Activated T-helper 2 cell treated with anti-CD3 and anti-CD28 coated beads, Interferon-gamma antibody, Interleukin-2, Interleukin-4, amounts not matched to agents 10 μg/mL and 5 μg/mL and 100 μg/mL, durations not matched to agents 14 hours and 24 hours and 36 hours (primary cell): Measurements from ENCODE around the gene HM13. TPM values are rescaled to one million over a fixed set of nuclear protein-coding genes. Genes with fewer than 3 reads are reported as not detected.

Experiments
- DNase-seq: peaks from one replicate; pipeline ENCODE4 v3.0.0; 2021; ENCODE audit warnings: low spot score
- H3K27ac Mint-ChIP-seq: one replicate; pipeline ENCODE4 v1.8.0; 2021; ENCODE audit warnings: mixed read lengths
- H3K27me3 Mint-ChIP-seq: one replicate; pipeline ENCODE4 v1.8.0; 2021; ENCODE audit warnings: low read depth, mixed read lengths
- H3K36me3 Mint-ChIP-seq: one replicate; pipeline ENCODE4 v1.8.0; 2021; ENCODE audit warnings: low read depth, mixed read lengths
- H3K4me1 Mint-ChIP-seq: one replicate; pipeline ENCODE4 v1.8.0; 2021; ENCODE audit warnings: low read depth, mixed read lengths
- H3K4me3 Mint-ChIP-seq: one replicate; pipeline ENCODE4 v1.8.0; 2021; ENCODE audit warnings: low read depth, mild to moderate bottlenecking, moderate library complexity, mixed read lengths
- H3K9me3 Mint-ChIP-seq: one replicate; pipeline ENCODE4 v1.8.0; 2021; ENCODE audit warnings: mixed read lengths
- intact Hi-C: fragments of 100-400 bp; cut with micrococcal nuclease; formaldehyde crosslinking; loops from one replicate; pipeline ENCODE4 v1.15.1; 2023
- total RNA-seq: library from RNA; stranded (reverse); gene quantifications from 2 replicates; pipeline ENCODE4 v1.2.3, GENCODE V29; 2022

HM13 gene
- total RNA-seq, 1 donor from 2014 or later: 184 TPM

GRCh38 chr20:31549513-31549880, 35.3 kb downstream of the HM13 start:
- Mint-ChIP-seq H3K36me3 (peaks cover 66% of the 10 kb centered on the region), H3K4me1 (peaks cover 7% of the 10 kb centered on the region), H3K27ac (no peak overlapping the region), H3K27me3 (no peaks in the 10 kb centered on the region), H3K4me3 (peak overlapping the region; percentile 26), H3K9me3 (no peaks in the 10 kb centered on the region)
- no peak for DNase-seq
- intact Hi-C loops: no loop called here

DNA sequence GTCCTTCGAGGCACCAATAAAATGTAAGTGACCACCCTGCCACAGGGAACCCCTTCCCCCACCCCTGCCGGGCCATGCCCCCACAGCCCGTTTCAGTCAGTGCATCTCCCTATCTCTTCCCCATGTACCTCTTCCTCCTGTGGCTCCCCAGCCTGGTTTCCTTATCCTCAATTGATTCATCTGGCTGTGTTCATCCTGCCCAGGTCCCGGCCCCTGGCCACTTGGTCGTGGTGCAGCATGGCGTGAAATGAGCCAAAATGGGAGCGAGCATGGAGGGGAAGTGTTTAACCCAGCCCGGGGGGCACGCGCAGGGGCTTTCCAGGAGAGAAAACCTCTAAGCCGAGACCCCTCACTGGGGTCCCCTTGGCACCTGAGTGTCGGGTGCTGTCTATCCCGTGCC, 35.9 kb downstream of the HM13 start:
- intact Hi-C loops: no loop called here
- Mint-ChIP-seq H3K4me1 (peaks cover 6% of the 10 kb centered on the region), H3K4me3 (no peak overlapping the region), H3K27me3 (no peaks in the 10 kb centered on the region), H3K9me3 (no peaks in the 10 kb centered on the region), H3K36me3 (peaks cover 66% of the 10 kb centered on the region), H3K27ac (no peak overlapping the region)
- no peak for DNase-seq

- no peaks in the 10 kb centered on the region for H3K27me3 Mint-ChIP-seq
- DNase-seq: no peak
- H3K36me3 Mint-ChIP-seq: peaks cover 71% of the 10 kb centered on the region
- H3K9me3 Mint-ChIP-seq: no peaks in the 10 kb centered on the region
- no peak overlapping the region for H3K27ac Mint-ChIP-seq
- H3K4me3 Mint-ChIP-seq: no peak overlapping the region
- intact Hi-C loops: no loop called here
- peaks cover 6% of the 10 kb centered on the region for H3K4me1 Mint-ChIP-seq
Observed at GRCh38 chr20:31551163-31552081, 37.2 kb downstream of the HM13 start.

GRCh38 chr20:31555203-31555775, 41.0 kb downstream of the HM13 start:
- H3K4me1 Mint-ChIP-seq: peaks cover 15% of the 10 kb centered on the region

DNA sequence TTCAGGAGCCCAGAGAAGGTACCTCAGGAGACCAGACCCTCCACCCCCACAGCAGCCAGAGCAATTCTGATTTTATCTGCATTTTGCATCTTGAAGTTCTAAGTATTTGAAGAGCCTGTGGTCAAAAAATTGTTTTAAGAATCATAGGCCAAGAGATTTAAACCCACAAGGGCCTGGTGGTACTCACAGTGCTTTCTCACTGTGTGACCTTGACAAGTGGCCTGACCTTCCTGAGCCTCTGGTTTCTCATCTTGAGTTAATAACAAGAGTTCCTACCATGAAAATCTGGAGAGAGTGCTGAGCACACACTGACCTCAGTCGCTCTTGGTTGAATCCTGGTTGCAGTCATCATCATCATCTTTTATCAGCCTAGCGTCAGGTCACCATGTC, 45.5 kb downstream of the HM13 start:
- Mint-ChIP-seq H3K27ac (peak overlapping the region; percentile 68), H3K27me3 (no peaks in the 10 kb centered on the region), H3K4me1 (peaks cover 18% of the 10 kb centered on the region), H3K36me3 (peaks cover 77% of the 10 kb centered on the region), H3K9me3 (no peaks in the 10 kb centered on the region), H3K4me3 (no peak overlapping the region)
- no peak for DNase-seq
- intact Hi-C loops: loop anchor here (1.0 kb wide), 1 partner anchor 54 kb away; no protein-coding TSS in a partner anchor

More at GRCh38 chr20:31555203-31555775, 41.0 kb downstream of the HM13 start:
- no peak for DNase-seq
- Mint-ChIP-seq H3K27ac (no peak overlapping the region), H3K27me3 (no peaks in the 10 kb centered on the region), H3K4me3 (no peak overlapping the region), H3K9me3 (no peaks in the 10 kb centered on the region), H3K36me3 (peaks cover 67% of the 10 kb centered on the region)
- intact Hi-C loops: no loop called here

- intact Hi-C loops: loop anchor here (1.0 kb wide), 1 partner anchor 53 kb away; no protein-coding TSS in a partner anchor
- Mint-ChIP-seq H3K36me3 (peaks cover 72% of the 10 kb centered on the region), H3K9me3 (no peaks in the 10 kb centered on the region), H3K27ac (peak overlapping the region; percentile 68), H3K4me3 (no peak overlapping the region), H3K4me1 (peaks cover 18% of the 10 kb centered on the region), H3K27me3 (no peaks in the 10 kb centered on the region)
- DNase-seq: peak; percentile 54
Observed at GRCh38 chr20:31560094-31560745, 46.0 kb downstream of the HM13 start.

GRCh38 chr20:31560746-31561598, 46.7 kb downstream of the HM13 start:
- no peak overlapping the region for H3K27ac Mint-ChIP-seq
- H3K4me1 Mint-ChIP-seq: peaks cover 18% of the 10 kb centered on the region
- intact Hi-C loops: loop anchor here (1.0 kb wide), 1 partner anchor 52 kb away; no protein-coding TSS in a partner anchor
- H3K36me3 Mint-ChIP-seq: peaks cover 71% of the 10 kb centered on the region
- H3K4me3 Mint-ChIP-seq: no peak overlapping the region
- H3K9me3 Mint-ChIP-seq: no peaks in the 10 kb centered on the region
- DNase-seq: no peak
- no peaks in the 10 kb centered on the region for H3K27me3 Mint-ChIP-seq

DNA sequence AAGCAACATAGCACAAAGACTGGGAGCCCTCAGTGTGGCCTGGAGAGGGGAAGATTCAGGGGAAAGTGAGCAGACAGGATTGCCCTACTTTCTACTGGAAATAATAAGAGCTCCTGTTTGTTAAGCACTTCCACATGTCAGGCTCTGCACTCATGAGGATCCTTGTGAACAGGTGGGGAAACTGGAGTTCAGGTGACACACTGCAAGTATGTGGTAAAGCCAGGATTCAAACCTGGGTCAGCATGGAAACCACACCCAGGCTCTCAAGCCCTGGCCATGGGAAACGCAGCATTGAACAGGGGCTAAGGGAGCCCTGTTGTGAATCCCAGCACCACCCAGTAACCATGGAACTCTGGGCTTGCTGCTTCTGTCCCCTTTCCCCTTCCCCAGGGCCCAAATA, 48.0 kb downstream of the HM13 start:
- H3K4me3 Mint-ChIP-seq: no peak overlapping the region
- intact Hi-C loops: no loop called here
- DNase-seq: no peak
- peaks cover 72% of the 10 kb centered on the region for H3K36me3 Mint-ChIP-seq
- H3K27me3 Mint-ChIP-seq: no peaks in the 10 kb centered on the region
- H3K27ac Mint-ChIP-seq: peak overlapping the region; percentile 11
- peaks cover 20% of the 10 kb centered on the region for H3K4me1 Mint-ChIP-seq
- H3K9me3 Mint-ChIP-seq: no peaks in the 10 kb centered on the region

GRCh38 chr20:31564284-31564683, 50.0 kb downstream of the HM13 start:
- Mint-ChIP-seq H3K27me3 (no peaks in the 10 kb centered on the region), H3K4me1 (peaks cover 19% of the 10 kb centered on the region), H3K36me3 (peaks cover 70% of the 10 kb centered on the region), H3K27ac (no peak overlapping the region), H3K9me3 (no peaks in the 10 kb centered on the region), H3K4me3 (no peak overlapping the region)
- DNase-seq: no peak
- intact Hi-C loops: no loop called here

GRCh38 chr20:31565699-31566318, 51.6 kb downstream of the HM13 start:
- intact Hi-C loops: no loop called here
- Mint-ChIP-seq H3K9me3 (no peaks in the 10 kb centered on the region), H3K27me3 (no peaks in the 10 kb centered on the region), H3K36me3 (peaks cover 66% of the 10 kb centered on the region), H3K4me3 (no peak overlapping the region), H3K4me1 (peaks cover 5% of the 10 kb centered on the region), H3K27ac (no peak overlapping the region)
- no peak for DNase-seq

DNA sequence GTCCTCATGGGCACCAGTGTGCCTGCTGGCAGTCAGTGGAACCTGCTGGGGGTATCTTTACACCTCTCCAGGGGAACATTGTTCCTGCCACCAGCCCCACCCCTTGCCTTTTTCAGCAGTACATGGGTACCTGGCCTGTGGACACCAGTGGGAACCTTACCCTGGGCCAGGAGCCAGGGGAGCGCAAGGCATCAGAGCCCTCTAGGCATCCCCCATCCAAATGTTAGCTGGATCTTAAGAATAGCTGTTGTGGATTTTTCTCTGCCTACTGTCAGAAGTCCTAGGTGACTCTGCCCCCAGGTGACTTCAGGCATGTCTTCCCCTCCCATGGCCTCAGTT, 52.0 kb downstream of the HM13 start:
- peaks cover 5% of the 10 kb centered on the region for H3K4me1 Mint-ChIP-seq
- no peaks in the 10 kb centered on the region for H3K27me3 Mint-ChIP-seq
- no peak overlapping the region for H3K27ac Mint-ChIP-seq
- intact Hi-C loops: no loop called here
- no peak for DNase-seq
- no peaks in the 10 kb centered on the region for H3K9me3 Mint-ChIP-seq
- no peak overlapping the region for H3K4me3 Mint-ChIP-seq
- H3K36me3 Mint-ChIP-seq: peaks cover 64% of the 10 kb centered on the region
